ENCODE measurements around the gene ZNF577.

Gene ZNF577

DNA sequence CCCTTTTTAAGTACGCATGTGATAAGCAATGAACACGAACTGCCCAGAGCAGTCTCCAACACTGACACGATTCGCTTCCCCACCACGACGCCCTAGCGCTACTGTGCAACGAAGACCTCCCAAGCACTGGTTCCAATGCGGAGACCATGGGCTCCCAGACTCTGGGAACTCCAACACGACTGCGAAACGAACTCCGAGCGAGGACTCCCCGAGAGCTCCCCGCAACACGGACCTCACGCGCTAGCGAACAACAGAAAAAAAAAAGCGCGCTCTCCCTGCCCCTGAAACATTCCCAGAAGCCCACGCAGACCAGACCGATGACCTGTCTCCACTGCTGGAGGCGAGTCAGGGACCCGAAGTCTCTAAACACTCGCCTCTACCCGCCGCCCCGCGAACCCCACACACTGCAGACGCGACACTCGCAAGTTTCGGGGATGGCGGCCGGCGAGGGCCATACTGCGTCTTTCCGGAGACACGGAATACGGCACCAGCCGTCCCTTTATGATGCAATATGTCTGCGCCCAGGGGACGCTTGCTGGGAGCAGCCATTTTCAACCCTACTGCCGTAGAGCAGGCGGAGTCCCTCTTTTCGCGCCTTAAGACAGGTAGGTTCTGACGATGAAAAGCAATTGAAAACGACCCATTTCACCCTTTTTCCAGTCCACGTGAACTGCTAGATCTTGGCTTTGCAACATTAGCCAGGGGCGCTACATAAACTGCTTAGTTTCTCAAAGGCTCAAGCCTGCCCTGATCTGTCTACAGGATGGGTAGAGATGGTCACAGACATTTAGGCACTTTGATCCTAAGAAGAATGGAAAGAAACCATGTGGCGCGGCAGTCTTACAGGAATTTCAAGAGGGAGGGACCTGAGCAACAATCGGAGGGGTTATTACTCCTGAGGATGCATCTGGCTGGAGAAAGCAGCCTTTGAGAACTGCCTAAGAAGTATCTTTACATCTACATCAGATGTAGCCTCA lies at the start of gene ZNF577:
TSS of gene ZNF577 (minus strand) at position 430 of the 977 bp plus-strand sequence. CDS start 7,569 bp downstream, outside the sequence.
- H3K36me3 ChIP-seq: peaks cover 99 to 100% (median 100%) of the 10 kb centered on the region in 11 experiments
- H4K20me1 ChIP-seq: no peaks in the 10 kb centered on the region
- no peak within 1 kb of the TSS for H3K27ac ChIP-seq
- peak within 1 kb of the TSS; percentile 16 to 52 (median 22); a peak in 17 of 20 replicates for H3K4me3 ChIP-seq
- no peak within 1 kb of the TSS for H3K4me2 ChIP-seq
- H3K4me1 ChIP-seq: no peaks in the 10 kb centered on the region
- H3K9ac ChIP-seq: no peak within 1 kb of the TSS
- peaks cover 0 to 8% (median 0%) of the 10 kb centered on the region in 11 experiments; a peak in 1 of 22 replicates for H3K27me3 ChIP-seq
- TF ChIP-seq Cebpa-rat (IDR thresholded peaks at IDR 0.05): 0 out of 22 replicates have a peak, but pooled peaks of 1 of the 11 experiments have one; percentile 9
- peaks cover 100% of the 10 kb centered on the region in 11 experiments for H3K9me3 ChIP-seq (replicated peaks in 1 of 11)

DNA sequence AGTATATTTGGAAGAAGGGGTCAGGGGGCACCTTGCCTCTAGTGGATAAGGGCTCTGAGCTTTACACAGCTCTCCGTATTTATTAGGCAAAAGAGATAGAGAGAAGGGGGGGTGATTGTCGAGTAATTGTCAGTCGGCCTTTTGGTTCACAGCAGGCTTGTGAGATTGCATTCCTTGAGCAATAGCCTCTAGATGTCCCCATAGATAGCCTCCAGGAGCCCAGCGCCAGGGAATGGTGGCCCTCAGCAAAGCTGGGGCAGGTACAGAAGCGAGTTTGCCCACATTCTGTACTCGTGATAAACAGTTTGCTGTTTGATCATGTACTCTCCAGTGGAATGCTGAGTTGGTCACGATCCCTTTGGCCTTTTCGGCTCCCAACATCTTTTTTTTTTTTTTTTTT lies 44.2 kb upstream of the ZNF577 start:
- no peaks in the 10 kb centered on the region for H4K20me1 ChIP-seq
- H3K36me3 ChIP-seq: peaks cover 75 to 86% (median 81%) of the 10 kb centered on the region in 11 experiments
- no peak overlapping the region for H3K9ac ChIP-seq
- no peak overlapping the region for H3K27ac ChIP-seq
- H3K4me1 ChIP-seq: peaks cover 9 to 11% (median 9%) of the 10 kb centered on the region in 10 experiments
- H3K27me3 ChIP-seq: no peaks in the 10 kb centered on the region
- no peak for TF ChIP-seq Cebpa-rat (IDR thresholded peaks at IDR 0.05)
- no peak overlapping the region for H3K4me3 ChIP-seq
- H3K9me3 ChIP-seq (replicated peaks in 1 of 11): peaks cover 72 to 87% (median 77%) of the 10 kb centered on the region in 11 experiments
- no peak overlapping the region for H3K4me2 ChIP-seq

DNA sequence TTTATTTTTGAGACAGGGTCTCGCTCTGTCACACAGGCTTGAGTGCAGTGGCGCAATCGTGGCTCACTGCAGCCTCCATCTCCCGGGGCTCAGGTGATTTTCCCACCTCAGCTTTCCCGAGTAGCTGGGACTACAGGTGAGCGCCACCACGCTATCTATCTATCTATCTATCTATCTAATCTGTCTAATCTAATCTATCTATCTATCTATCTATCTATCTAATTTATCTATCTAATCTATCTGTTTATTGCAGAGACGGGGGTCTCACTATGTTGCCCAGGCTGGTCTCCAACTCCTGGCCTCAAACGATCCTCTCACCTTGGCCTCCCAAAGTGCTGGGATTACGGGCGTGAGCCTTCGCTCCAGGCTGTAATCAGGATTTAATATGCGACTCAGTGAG lies 40.1 kb upstream of the ZNF577 start:
- H3K27me3 ChIP-seq: no peaks in the 10 kb centered on the region
- peak overlapping the region; percentile 81 to 93 (median 84) for H3K4me3 ChIP-seq
- H3K27ac ChIP-seq: peak overlapping the region; percentile 54 to 90 (median 81)
- TF ChIP-seq Cebpa-rat (IDR thresholded peaks at IDR 0.05): no peak
- peak overlapping the region; percentile 74 to 92 (median 87) for H3K9ac ChIP-seq
- H3K36me3 ChIP-seq: peaks cover 34 to 49% (median 40%) of the 10 kb centered on the region in 11 experiments
- H3K9me3 ChIP-seq (replicated peaks in 1 of 11): peaks cover 69 to 86% (median 74%) of the 10 kb centered on the region in 11 experiments
- H3K4me2 ChIP-seq: peak overlapping the region; percentile 87 to 95 (median 91)
- H3K4me1 ChIP-seq: peaks cover 9 to 15% (median 11%) of the 10 kb centered on the region in 10 experiments
- H4K20me1 ChIP-seq: no peaks in the 10 kb centered on the region

DNA sequence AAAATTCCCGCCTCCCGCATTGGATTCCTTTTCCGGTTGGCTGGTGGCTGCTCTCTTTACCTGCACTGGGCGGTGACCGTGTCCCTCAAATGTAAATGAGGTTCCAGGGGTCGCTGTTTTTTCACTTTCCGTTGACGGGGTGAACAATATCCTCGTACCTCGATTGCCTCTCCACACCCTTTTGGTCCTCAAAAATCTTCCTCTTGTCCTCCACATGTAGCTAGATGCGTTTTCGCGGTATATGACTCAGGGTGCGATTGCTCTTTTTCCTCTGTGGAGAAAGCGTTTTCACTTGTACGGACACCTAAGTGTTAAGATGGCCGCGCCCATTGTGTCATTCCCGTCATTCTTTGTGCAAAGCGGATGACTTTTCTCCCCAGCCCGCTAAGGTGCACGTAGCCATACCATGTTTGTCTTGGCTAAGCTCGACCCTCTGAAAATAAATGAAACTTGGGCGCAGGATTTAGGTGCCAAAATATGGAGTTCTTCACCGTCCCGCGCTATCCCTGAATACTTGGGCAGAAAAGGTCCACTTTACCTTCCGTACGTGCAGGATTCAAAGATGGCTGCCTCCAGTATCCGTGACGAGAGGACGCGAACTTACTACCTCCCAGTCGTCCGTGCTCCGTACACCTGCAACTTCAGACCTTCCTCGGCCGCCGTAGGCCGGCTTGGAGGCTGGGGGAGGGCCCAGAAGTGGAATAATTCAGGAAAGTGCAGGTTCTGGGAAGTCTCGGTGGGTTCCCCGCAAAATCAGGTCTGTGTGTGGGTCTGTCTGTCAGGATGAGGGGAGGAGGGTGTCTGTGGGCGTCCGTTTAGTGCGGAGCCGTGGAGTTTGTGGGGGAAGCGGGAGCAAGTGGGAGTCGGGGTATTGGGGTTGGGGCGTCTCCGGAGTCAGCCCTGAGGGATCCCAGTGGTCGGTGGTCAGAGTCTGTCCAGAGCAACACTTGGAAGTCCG lies 39.3 kb upstream of the ZNF577 start, which contains the start of gene ZNF613:
TSS of gene ZNF613 (plus strand) at position 689 of the 958 bp plus-strand sequence. CDS start 8,749 bp downstream, outside the sequence.
- TF ChIP-seq Cebpa-rat (IDR thresholded peaks at IDR 0.05): no peak
- Histone ChIP-seq H3K9ac (peak within 1 kb of the TSS; percentile 74 to 92 (median 87)), H3K27me3 (no peaks in the 10 kb centered on the region), H3K27ac (peak within 1 kb of the TSS; percentile 54 to 90 (median 81)), H3K4me1 (peaks cover 9 to 15% (median 11%) of the 10 kb centered on the region in 10 experiments), H4K20me1 (no peaks in the 10 kb centered on the region), H3K4me2 (peak within 1 kb of the TSS; percentile 87 to 95 (median 91)), H3K4me3 (peak within 1 kb of the TSS; percentile 81 to 93 (median 84)), H3K36me3 (peaks cover 26 to 47% (median 33%) of the 10 kb centered on the region in 11 experiments), H3K9me3 (replicated peaks in 1 of 11) (peaks cover 69 to 86% (median 74%) of the 10 kb centered on the region in 11 experiments)

DNA sequence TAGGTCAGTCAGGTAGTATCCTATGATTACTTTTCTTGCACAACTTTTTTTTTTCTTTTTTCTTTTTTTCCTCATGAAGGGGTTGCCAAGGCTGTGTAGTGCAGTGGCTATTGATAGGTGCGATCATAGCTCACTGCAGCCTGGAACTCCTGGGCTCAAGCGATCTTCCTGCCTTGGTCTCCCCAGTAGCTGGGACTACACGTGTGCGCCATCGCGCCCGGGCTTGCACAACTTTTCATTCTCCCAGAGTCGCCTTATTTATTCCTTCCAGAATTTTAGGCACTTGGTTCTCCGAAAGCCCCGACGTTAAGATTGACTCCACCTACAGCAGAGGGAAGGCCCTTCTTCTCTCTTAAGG lies 38.7 kb upstream of the ZNF577 start:
- H3K9ac ChIP-seq: peak overlapping the region in 8 of 11 experiments; percentile 74 to 90 (median 87); a peak in 12 of 22 replicates

DNA sequence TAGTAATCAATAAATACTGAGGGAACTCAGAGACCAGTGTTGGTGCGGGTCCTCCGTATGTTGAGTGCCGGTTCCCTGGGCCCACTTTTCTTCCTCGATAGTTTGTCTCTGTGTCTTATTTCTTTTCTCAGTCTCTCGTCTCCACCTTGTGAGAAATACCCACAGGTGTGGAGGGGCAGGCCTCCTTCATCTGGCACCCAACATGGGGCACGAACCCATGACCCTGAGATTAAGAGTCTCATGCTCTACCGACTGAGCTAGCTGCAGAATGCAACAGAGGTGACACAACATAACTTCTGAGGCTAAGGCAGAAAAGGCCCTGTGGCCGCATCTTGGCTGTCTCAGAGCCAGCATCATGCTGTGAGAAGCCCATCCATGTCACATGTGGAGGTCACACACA lies 34.2 kb upstream of the ZNF577 start:
- Histone ChIP-seq H3K9ac (no peak overlapping the region), H3K4me1 (peaks cover 0 to 5% (median 2%) of the 10 kb centered on the region in 10 experiments; a peak in 2 of 20 replicates), H3K4me3 (peak overlapping the region in 5 of 10 experiments; percentile 14 to 31 (median 21); a peak in 3 of 20 replicates), H3K4me2 (no peak overlapping the region), H4K20me1 (no peaks in the 10 kb centered on the region), H3K27ac (no peak overlapping the region), H3K36me3 (peaks cover 0 to 15% (median 0%) of the 10 kb centered on the region in 11 experiments; a peak in 5 of 22 replicates), H3K9me3 (replicated peaks in 1 of 11) (peaks cover 96 to 98% (median 98%) of the 10 kb centered on the region in 11 experiments), H3K27me3 (no peaks in the 10 kb centered on the region)
- TF ChIP-seq Cebpa-rat (IDR thresholded peaks at IDR 0.05): no peak

More for the DNA sequence above, 38.7 kb upstream of the ZNF577 start:
- Histone ChIP-seq H3K27me3 (no peaks in the 10 kb centered on the region), H3K4me2 (peak overlapping the region; percentile 45 to 95 (median 91); a peak in 21 of 22 replicates), H3K36me3 (peaks cover 20 to 45% (median 26%) of the 10 kb centered on the region in 11 experiments), H3K27ac (peak overlapping the region in 10 of 11 experiments; percentile 74 to 90 (median 82); a peak in 20 of 22 replicates), H3K4me1 (peaks cover 9 to 15% (median 11%) of the 10 kb centered on the region in 10 experiments), H3K9me3 (replicated peaks in 1 of 11) (peaks cover 69 to 86% (median 74%) of the 10 kb centered on the region in 11 experiments), H4K20me1 (no peaks in the 10 kb centered on the region), H3K4me3 (peak overlapping the region; percentile 81 to 93 (median 84))
- TF ChIP-seq Cebpa-rat (IDR thresholded peaks at IDR 0.05): no peak

DNA sequence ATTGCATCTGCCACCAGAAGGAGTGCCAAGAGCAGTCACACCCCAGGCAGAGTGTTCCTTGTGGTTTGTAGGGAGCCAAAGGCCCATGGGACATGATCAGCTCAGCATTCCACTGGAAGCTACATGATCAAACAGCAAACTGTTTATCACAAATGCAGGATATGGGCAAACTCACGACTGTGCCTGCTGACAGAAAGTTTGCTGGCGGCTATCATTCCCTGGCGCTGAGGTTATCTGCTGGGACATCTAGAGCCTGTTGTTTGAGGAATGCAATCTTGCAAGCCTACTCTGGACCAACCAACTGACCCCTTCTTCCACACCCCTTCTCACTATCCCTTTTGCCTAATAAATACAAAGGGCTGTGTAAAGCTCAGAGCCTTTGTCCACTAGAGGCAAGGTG lies 31.9 kb upstream of the ZNF577 start:
- no peak overlapping the region for H3K27ac ChIP-seq
- peak overlapping the region in 2 of 10 experiments; percentile 1 to 15; a peak in 2 of 20 replicates for H3K4me3 ChIP-seq
- peaks cover 0 to 3% (median 0%) of the 10 kb centered on the region in 10 experiments; a peak in 2 of 20 replicates for H3K4me1 ChIP-seq
- H3K36me3 ChIP-seq: peaks cover 0 to 15% (median 0%) of the 10 kb centered on the region in 11 experiments; a peak in 4 of 22 replicates
- H4K20me1 ChIP-seq: no peaks in the 10 kb centered on the region
- no peaks in the 10 kb centered on the region for H3K27me3 ChIP-seq
- H3K9me3 ChIP-seq (replicated peaks in 1 of 11): peaks cover 100% of the 10 kb centered on the region in 11 experiments
- no peak overlapping the region for H3K4me2 ChIP-seq
- no peak for TF ChIP-seq Cebpa-rat (IDR thresholded peaks at IDR 0.05)
- H3K9ac ChIP-seq: no peak overlapping the region

DNA sequence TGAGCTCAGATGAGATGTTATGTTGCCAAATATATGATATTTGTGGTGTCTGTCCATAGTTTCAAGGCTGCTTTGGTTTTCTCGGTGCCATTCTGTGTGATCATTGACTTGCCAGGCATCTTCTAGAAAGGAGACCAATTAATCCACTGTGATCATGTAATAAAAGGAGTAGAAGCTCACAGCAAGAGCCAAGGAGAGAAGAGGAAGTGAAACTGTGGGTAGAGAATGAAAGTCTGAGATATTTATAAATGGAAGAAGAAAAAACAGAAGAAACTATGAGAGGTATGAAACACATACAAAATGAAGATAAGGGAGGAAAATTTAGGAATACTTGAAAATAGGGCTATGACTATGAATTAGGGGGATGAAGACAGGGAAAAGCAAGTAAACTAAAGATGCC lies 28.4 kb upstream of the ZNF577 start:
- Histone ChIP-seq H3K9ac (no peak overlapping the region), H3K27ac (no peak overlapping the region), H4K20me1 (no peaks in the 10 kb centered on the region), H3K9me3 (replicated peaks in 1 of 11) (peaks cover 100% of the 10 kb centered on the region in 11 experiments), H3K36me3 (peaks cover 0 to 6% (median 0%) of the 10 kb centered on the region in 11 experiments; a peak in 2 of 22 replicates), H3K4me2 (no peak overlapping the region; a peak in 1 of 22 replicates), H3K4me3 (peak overlapping the region in 2 of 10 experiments; percentile 2 to 10; a peak in 2 of 20 replicates), H3K27me3 (no peaks in the 10 kb centered on the region), H3K4me1 (peaks cover 0 to 3% (median 0%) of the 10 kb centered on the region in 10 experiments; a peak in 2 of 20 replicates)
- TF ChIP-seq Cebpa-rat (IDR thresholded peaks at IDR 0.05): no peak
